SK-N-SH (cell line): Measurements from ENCODE around the gene DDX42. TPM values are rescaled to one million over a fixed set of nuclear protein-coding genes. Genes with fewer than 3 reads are reported as not detected.

Source experiments
- polyA plus RNA-seq, 3 experiments: library from polyadenylated mRNA; depleted of rRNA; stranded (reverse); fragments of >200 nt; gene quantifications; 2 replicates each; pipeline ENCODE4 v1.2.3, GENCODE V29; 2012

DDX42 gene
- polyA plus RNA-seq, 1 of the 3 experiments (the other 2 are of a cell fraction) = 115 TPM

Other genes starting within 250 kb of the DDX42 start
- gene DCAF7, start 223.7 kb upstream of the DDX42 start, polyA plus RNA-seq (2012; rRNA removed) = 54.6 and 63.5 TPM in 2 replicates
- gene TACO1, start 173.3 kb upstream of the DDX42 start, polyA plus RNA-seq (2012; rRNA removed) = 32.7 and 37.9 TPM in 2 replicates
- gene MAP3K3, start 151.8 kb upstream of the DDX42 start, polyA plus RNA-seq (2012; rRNA removed) = 25.3 and 26.5 TPM in 2 replicates
- 75.1 and 78.0 TPM in 2 replicates for gene LIMD2, start 74.0 kb upstream of the DDX42 start, polyA plus RNA-seq (2012; rRNA removed)
- 37.3 and 45.0 TPM in 2 replicates for gene STRADA, start 32.4 kb upstream of the DDX42 start, polyA plus RNA-seq (2012; rRNA removed)
- gene CCDC47, start 573 bp upstream of the DDX42 start, polyA plus RNA-seq (2012; rRNA removed) = 76.6 and 90.7 TPM in 2 replicates
- 424 and 468 TPM in 2 replicates for gene PSMC5, start 53.3 kb downstream of the DDX42 start, polyA plus RNA-seq (2012; rRNA removed)
- gene FTSJ3, start 53.5 kb downstream of the DDX42 start, polyA plus RNA-seq (2012; rRNA removed) = 148 and 180 TPM in 2 replicates
- 89.1 and 106 TPM in 2 replicates for gene SMARCD2, start 68.5 kb downstream of the DDX42 start, polyA plus RNA-seq (2012; rRNA removed)
- gene CSH2, start 99.5 kb downstream of the DDX42 start, polyA plus RNA-seq (2012; rRNA removed) = not detected in 2 replicates
- not detected in 2 replicates for gene GH2, start 107.8 kb downstream of the DDX42 start, polyA plus RNA-seq (2012; rRNA removed)
- gene CSH1, start 122.4 kb downstream of the DDX42 start, polyA plus RNA-seq (2012; rRNA removed) = not detected in 2 replicates
- gene CSHL1, start 137.1 kb downstream of the DDX42 start, polyA plus RNA-seq (2012; rRNA removed) = not detected in 2 replicates
- gene GH1, start 144.7 kb downstream of the DDX42 start, polyA plus RNA-seq (2012; rRNA removed) = not detected in 2 replicates
- 0.06 and 0.10 TPM in 2 replicates for gene CD79B, start 158.2 kb downstream of the DDX42 start, polyA plus RNA-seq (2012; rRNA removed)
- gene SCN4A, start 198.7 kb downstream of the DDX42 start, polyA plus RNA-seq (2012; rRNA removed) = not detected in 2 replicates
- gene PRR29, start 224.2 kb downstream of the DDX42 start, polyA plus RNA-seq (2012; rRNA removed) = 2.5 and 2.7 TPM in 2 replicates
- gene ICAM2, start 246.5 kb downstream of the DDX42 start, polyA plus RNA-seq (2012; rRNA removed) = 0.08 TPM in 1 of 2 replicates, not detected in the other